Heart right ventricle (tissue), 16 donors: ENCODE results near the gene SFXN4. TPM values are rescaled to one million over a fixed set of nuclear protein-coding genes. Genes with fewer than 3 reads are reported as not detected.
"Not testable (repeated sequence)": the region's sequence is repeated elsewhere in the genome, so short reads cannot be mapped to it uniquely, and the experiment has no call there.

ENCODE experiments used
- ATAC-seq, 8 donors: fragments of 200-7000 bp; cut with Tn5 transposase; one replicate each; pipeline ENCODE4 v1.9.1; 2020; ENCODE audit warnings: mild to moderate bottlenecking in 8 of 8, moderate library complexity in 8 of 8, moderate number of reproducible peaks in 1 of 8
- DNase-seq, 2 donors: peaks; one replicate each; pipeline ENCODE4 v3.0.0-alpha.2; 2020
- H3K27ac ChIP-seq, 10 donors: fragments of 200-600 bp; sonication (generic) in 2 of 10; one replicate each; pipeline versions ENCODE4 v1.5.0 to v1.8.0; 2020 to 2022; ENCODE audit warnings: mild to moderate bottlenecking in 3 of 10
- H3K27me3 ChIP-seq, 7 donors: fragments of 200-600 bp; one replicate each; pipeline ENCODE4 v1.8.0; 2021 to 2022; ENCODE audit warnings: mild to moderate bottlenecking in 2 of 7
- H3K36me3 ChIP-seq, 9 donors: fragments of 200-600 bp; sonication (generic) in 1 of 9; one replicate each; pipeline versions ENCODE4 v1.5.0 to v1.8.0; 2020 to 2022; ENCODE audit warnings: mild to moderate bottlenecking in 2 of 9
- H3K4me1 ChIP-seq, 9 donors: fragments of 200-600 bp; sonication (generic) in 1 of 9; one replicate each; pipeline versions ENCODE4 v1.5.0 to v1.8.0; 2020 to 2022; ENCODE audit warnings: mild to moderate bottlenecking in 4 of 9
- H3K4me3 ChIP-seq, 10 donors: fragments of 200-600 bp; sonication (generic) in 2 of 10; one replicate each; pipeline versions ENCODE4 v1.5.0 to v1.8.0; 2020 to 2022; ENCODE audit warnings: mild to moderate bottlenecking in 7 of 10, moderate library complexity in 2 of 10
- H3K9me3 ChIP-seq, 11 donors: fragments of 200-600 bp in 10 of 11; sonication (generic) in 2 of 11; one replicate each; pipeline versions ENCODE4 v1.5.0 to v1.8.0; 2013 to 2022; ENCODE audit warnings: mild to moderate bottlenecking in 2 of 11, control low read depth in 1 of 11, moderate library complexity in 1 of 11
- WGBS, 2 donors: extraction: QIAGEN DNeasy Blood & Tissue Kit; methylation state at CpG; one replicate each; pipeline ENCODE4 v1.1.7; 2013; ENCODE audit warnings: inconsistent platforms in 1 of 2; 5-methylcytosine and 5-hydroxymethylcytosine counted together
- intact Hi-C, 10 donors: fragments of 100-400 bp; cut with DNase I; formaldehyde crosslinking; loops; one replicate each; pipeline versions ENCODE4 v1.11.1 to v1.14.2; 2022
- polyA plus RNA-seq, 2 donors: library from polyadenylated mRNA; stranded (reverse); fragments of 200-250 nt; gene quantifications; one replicate each; pipeline ENCODE4 v1.2.3, GENCODE V29; 2013
- total RNA-seq, 10 donors: library from RNA; stranded (reverse); fragmentation: NEBNext Ultra II Directional in 3 of 10; extraction: Animal tissue kit (Norgen Biotek cat#: 25700) in 3 of 10; gene quantifications; one replicate each; pipeline versions ENCODE4 v1.2.1 to v1.2.4, GENCODE V29; 2021 to 2023
- TF ChIP-seq, protein P1 (sequence below), 9 donors: fragments of 200-600 bp; sonication (generic) in 2 of 9; IDR thresholded peaks; one replicate each; pipeline versions ENCODE4 v1.5.0 to v1.8.0; 2021 to 2022; ENCODE audit warnings: antibody characterized with exemption in 9 of 9, mild to moderate bottlenecking in 5 of 9, moderate library complexity in 1 of 9
- donor health status: Arrhythmogenic right ventricular cardiomyopathy.
- donor health status: ischemic (EF 13 %, LVEDD 7.1; RV severe dilation, severe dysfunction).
- donor health status: healthy with polysubstance abuse.
- donor health status: DM: no; HTN: yes; CAD: no.
- donor health status: DM: no; HTN: no; CAD: no.
- donor health status: ischemic (EF 25% LVEDD 6.9; RV normal size, moderate dysfunction).
- donor health status: ischemic (EF 25% LVEDD 5.7; RV mildly dilated, moderate dysfunction).
- donor health status: healthy.
- donor health status: DM: yes; HTN: yes; CAD: no.
- donor health status: Ischemic cardiomyopathy.
- donor health status: ischemic (EF 35%, LVEDD 5.7; RV mildly dilated, moderate dysfunction).
- donor health status: nonischemic (EF 11% LVEDD 7.7; RV severe dilation, severe dysfunction).
- donor health status: DM: yes; HTN: yes; CAD: no.
- donor health status: PGD.
- donor health status: ischemic (EF 29% LVEDD 5.4; RV normal size, mild dysfunction).
- donor health status: nonischemic (EF 23%, LVEDD 6.1; RV moderate dilation, normal function).

SFXN4 gene
- total and polyA plus RNA-seq, 12 donors = 32.3 to 95.2 (median 44.0) TPM

- intact Hi-C loops = no loop called here
- Histone ChIP-seq H3K27me3 (no peaks in the 10 kb centered on the region), H3K4me1 (peaks cover 0 to 31% (median 19%) of the 10 kb centered on the region in 9 donors), H3K36me3 (peaks cover 0 to 68% (median 14%) of the 10 kb centered on the region in 9 donors), H3K9me3 (no peaks in the 10 kb centered on the region), H3K27ac (no peak overlapping the region), H3K4me3 (no peak overlapping the region)
- no peak for ATAC-seq
- DNase-seq = no peak
- TF ChIP-seq, protein P1, sequence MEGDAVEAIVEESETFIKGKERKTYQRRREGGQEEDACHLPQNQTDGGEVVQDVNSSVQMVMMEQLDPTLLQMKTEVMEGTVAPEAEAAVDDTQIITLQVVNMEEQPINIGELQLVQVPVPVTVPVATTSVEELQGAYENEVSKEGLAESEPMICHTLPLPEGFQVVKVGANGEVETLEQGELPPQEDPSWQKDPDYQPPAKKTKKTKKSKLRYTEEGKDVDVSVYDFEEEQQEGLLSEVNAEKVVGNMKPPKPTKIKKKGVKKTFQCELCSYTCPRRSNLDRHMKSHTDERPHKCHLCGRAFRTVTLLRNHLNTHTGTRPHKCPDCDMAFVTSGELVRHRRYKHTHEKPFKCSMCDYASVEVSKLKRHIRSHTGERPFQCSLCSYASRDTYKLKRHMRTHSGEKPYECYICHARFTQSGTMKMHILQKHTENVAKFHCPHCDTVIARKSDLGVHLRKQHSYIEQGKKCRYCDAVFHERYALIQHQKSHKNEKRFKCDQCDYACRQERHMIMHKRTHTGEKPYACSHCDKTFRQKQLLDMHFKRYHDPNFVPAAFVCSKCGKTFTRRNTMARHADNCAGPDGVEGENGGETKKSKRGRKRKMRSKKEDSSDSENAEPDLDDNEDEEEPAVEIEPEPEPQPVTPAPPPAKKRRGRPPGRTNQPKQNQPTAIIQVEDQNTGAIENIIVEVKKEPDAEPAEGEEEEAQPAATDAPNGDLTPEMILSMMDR (IDR thresholded peaks at IDR 0.05) = no peak
- 51 to 54% methylated on average over 11 of the region's 11 CpGs for WGBS, 2 donors
These were observed 3.6 kb downstream of the SFXN4 start for GRCh38 chr10:119161680-119162451.

- no peak overlapping the region for H3K4me3 ChIP-seq
- no peak for DNase-seq
- H3K27me3 ChIP-seq = no peaks in the 10 kb centered on the region
- TF ChIP-seq, protein P1 (IDR thresholded peaks at IDR 0.05) = no peak
- H3K27ac ChIP-seq = no peak overlapping the region
- 59 to 70% methylated on average over 8 of the region's 8 CpGs for WGBS, 2 donors
- intact Hi-C loops = no loop called here
- H3K36me3 ChIP-seq = peaks cover 0 to 93% (median 37%) of the 10 kb centered on the region in 9 donors
- H3K9me3 ChIP-seq = no peaks in the 10 kb centered on the region
- peaks cover 0 to 13% (median 2%) of the 10 kb centered on the region in 9 donors for H3K4me1 ChIP-seq
- ATAC-seq = peak in 6 of 8 donors; percentile 8 to 32 (median 24)
These were observed 6.2 kb downstream of the SFXN4 start for GRCh38 chr10:119159332-119159731.

DNA sequence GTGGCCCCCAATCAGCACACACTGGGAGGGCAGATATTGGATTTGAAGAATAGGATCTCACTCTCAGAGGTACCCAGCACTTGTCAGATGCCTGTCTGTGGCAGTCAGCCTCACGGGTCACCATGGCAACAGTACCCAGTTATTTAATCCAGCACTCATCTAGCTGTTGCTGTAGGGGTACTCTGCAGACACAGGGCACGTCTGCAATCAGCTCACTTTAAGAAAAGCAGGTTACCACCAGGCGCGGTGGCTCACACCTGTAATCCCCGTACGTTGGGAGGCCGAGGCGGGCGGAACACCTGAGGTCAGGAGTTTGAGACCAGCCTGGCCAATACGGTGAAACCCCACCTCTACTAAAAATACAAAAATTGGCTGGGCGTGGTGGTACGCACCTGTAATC, 11.9 kb downstream of the SFXN4 start:
- intact Hi-C loops = no loop called here
- Histone ChIP-seq H3K27me3 (no peaks in the 10 kb centered on the region), H3K9me3 (no peaks in the 10 kb centered on the region), H3K36me3 (peaks cover 0 to 100% (median 66%) of the 10 kb centered on the region in 9 donors), H3K27ac (no peak overlapping the region), H3K4me3 (no peak overlapping the region), H3K4me1 (no peaks in the 10 kb centered on the region)
- DNase-seq (no peak), ATAC-seq (no peak)
- TF ChIP-seq, protein P1 (IDR thresholded peaks at IDR 0.05) = no peak
- WGBS, 2 donors = 96 to 99% methylated on average over 12 of the region's 12 CpGs

DNA sequence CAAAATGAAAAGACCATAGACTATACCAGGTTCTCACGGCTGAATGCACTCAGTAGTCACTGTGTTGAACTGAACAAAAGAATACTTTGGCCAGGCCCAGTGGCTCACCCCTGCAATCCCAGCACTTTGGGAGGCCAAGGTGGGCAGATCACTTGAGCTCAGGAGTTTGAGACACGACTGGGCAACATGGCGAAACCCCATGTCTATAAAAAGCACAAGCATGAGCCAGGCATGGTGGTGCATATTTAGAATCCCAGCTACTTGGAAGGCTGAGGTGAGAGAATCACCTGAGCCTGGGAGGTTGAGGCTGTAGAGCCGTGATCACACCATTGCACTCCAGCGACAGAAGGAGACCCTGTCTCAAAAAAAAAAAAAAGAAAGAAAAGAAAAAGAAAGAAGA, 12.5 kb downstream of the SFXN4 start:
- Histone ChIP-seq H3K27me3 (no peaks in the 10 kb centered on the region), H3K4me3 (no peak overlapping the region), H3K9me3 (no peaks in the 10 kb centered on the region), H3K4me1 (no peaks in the 10 kb centered on the region), H3K27ac (no peak overlapping the region), H3K36me3 (peaks cover 0 to 100% (median 62%) of the 10 kb centered on the region in 9 donors)
- TF ChIP-seq, protein P1 (IDR thresholded peaks at IDR 0.05) = no peak
- WGBS, 2 donors = 83 to 87% methylated on average over 5 of the region's 5 CpGs
- no peak for ATAC-seq
- DNase-seq = no peak
- intact Hi-C loops = no loop called here

DNA sequence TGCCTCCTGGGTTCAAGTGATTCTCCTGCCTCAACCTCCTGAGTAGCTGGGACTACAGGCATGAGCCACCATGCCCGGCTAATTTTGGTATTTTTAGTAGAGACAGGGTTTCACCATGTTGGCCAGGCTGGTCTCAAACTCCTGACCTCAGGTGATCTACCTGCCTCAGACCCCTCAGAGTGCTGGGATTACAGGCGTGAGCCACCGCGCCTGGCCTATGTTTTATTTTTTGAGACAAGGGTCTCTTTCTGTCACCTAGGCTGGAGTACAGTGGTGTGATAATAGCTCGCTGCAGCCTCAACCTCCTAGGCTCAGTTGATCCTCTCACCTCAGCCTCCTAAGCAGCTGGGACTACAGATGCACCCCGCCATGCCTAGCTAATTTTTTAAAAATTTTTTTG, 13.9 kb downstream of the SFXN4 start:
- H3K4me1 ChIP-seq, H3K27me3 ChIP-seq, H3K9me3 ChIP-seq, ATAC-seq, H3K27ac ChIP-seq, H3K4me3 ChIP-seq, DNase-seq, intact Hi-C loops: not testable (repeated sequence)
- WGBS, 2 donors = 95 to 98% methylated on average over 6 of the region's 6 CpGs
- H3K36me3 ChIP-seq = peaks cover 0 to 100% (median 56%) of the 10 kb centered on the region in 9 donors
